ENCODE measurements around the gene FKBP6. TPM values are rescaled to one million over a fixed set of nuclear protein-coding genes. Genes with fewer than 3 reads are reported as not detected.
"Not testable (repeated sequence)": the region's sequence is repeated elsewhere in the genome, so short reads cannot be mapped to it uniquely, and the experiment has no call there.

Gene FKBP6
- total RNA-seq, 6 experiments from 2014 or later = not detected

DNA sequence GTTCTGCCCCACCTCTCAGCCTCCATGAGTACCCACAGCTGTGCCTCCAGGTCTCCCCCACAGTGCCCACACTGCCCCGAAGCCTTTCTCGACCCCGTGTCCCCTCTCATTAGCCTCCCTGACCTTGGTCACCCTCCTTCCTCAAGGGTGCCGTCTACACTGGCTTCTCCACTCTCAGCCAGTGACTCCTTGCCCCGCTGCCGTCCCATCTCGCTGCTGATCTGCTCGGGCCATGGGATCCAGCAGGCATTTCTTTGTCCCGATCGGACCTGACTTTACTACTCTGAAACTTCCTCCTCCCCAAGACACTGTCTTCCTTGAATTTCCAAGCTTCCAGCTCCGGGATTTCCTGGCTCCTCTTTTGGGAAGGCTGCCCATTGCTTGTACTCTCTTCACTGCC lies 31.3 kb downstream of the FKBP6 start:
- H3K4me3 ChIP-seq = no peak overlapping the region
- no peak for TF ChIP-seq POLR2A (IDR thresholded peaks at IDR 0.05)
- TF ChIP-seq, protein P1, sequence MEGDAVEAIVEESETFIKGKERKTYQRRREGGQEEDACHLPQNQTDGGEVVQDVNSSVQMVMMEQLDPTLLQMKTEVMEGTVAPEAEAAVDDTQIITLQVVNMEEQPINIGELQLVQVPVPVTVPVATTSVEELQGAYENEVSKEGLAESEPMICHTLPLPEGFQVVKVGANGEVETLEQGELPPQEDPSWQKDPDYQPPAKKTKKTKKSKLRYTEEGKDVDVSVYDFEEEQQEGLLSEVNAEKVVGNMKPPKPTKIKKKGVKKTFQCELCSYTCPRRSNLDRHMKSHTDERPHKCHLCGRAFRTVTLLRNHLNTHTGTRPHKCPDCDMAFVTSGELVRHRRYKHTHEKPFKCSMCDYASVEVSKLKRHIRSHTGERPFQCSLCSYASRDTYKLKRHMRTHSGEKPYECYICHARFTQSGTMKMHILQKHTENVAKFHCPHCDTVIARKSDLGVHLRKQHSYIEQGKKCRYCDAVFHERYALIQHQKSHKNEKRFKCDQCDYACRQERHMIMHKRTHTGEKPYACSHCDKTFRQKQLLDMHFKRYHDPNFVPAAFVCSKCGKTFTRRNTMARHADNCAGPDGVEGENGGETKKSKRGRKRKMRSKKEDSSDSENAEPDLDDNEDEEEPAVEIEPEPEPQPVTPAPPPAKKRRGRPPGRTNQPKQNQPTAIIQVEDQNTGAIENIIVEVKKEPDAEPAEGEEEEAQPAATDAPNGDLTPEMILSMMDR (IDR thresholded peaks at IDR 0.05) = no peak
- no peaks in the 10 kb centered on the region for H3K27me3 ChIP-seq
- WGBS (ENCODE audit: insufficient coverage, low coverage, low lambda C conversion rate, missing lambda C conversion rate) = 84% methylated on average over 11 of the region's 11 CpGs
- no peak overlapping the region for H3K27ac ChIP-seq
- ATAC-seq (no peak), DNase-seq (no peak)
- intact Hi-C loops (cut with DNase I) = no loop called here
- no peaks in the 10 kb centered on the region for H3K9me3 ChIP-seq
- peaks cover 0 to 4% (median 2%) of the 10 kb centered on the region in 4 donors for H3K4me1 ChIP-seq
- H3K36me3 ChIP-seq = no peaks in the 10 kb centered on the region

GRCh38 chr7:73359746-73360375 lies 31.9 kb downstream of the FKBP6 start:
- Histone ChIP-seq H3K9me3 (no peaks in the 10 kb centered on the region), H3K4me3 (no peak overlapping the region), H3K27ac (no peak overlapping the region), H3K36me3 (no peaks in the 10 kb centered on the region), H3K27me3 (no peaks in the 10 kb centered on the region), H3K4me1 (peaks cover 0 to 4% (median 2%) of the 10 kb centered on the region in 4 donors)
- intact Hi-C loops (cut with DNase I) = no loop called here
- ATAC-seq (no peak), DNase-seq (no peak)
- WGBS (ENCODE audit: insufficient coverage, low coverage, low lambda C conversion rate, missing lambda C conversion rate) = 95% methylated on average over 4 of the region's 13 CpGs
- TF ChIP-seq, protein P1 (IDR thresholded peaks at IDR 0.05) = no peak
- TF ChIP-seq POLR2A (IDR thresholded peaks at IDR 0.05) = no peak

- intact Hi-C loops (cut with DNase I); H3K27ac ChIP-seq; H3K4me3 ChIP-seq; ATAC-seq; DNase-seq; H3K4me1 ChIP-seq; H3K9me3 ChIP-seq; H3K36me3 ChIP-seq; H3K27me3 ChIP-seq: not testable (repeated sequence)
- 100% methylated on average over 1 of the region's 1 CpG for WGBS (ENCODE audit: insufficient coverage, low coverage, low lambda C conversion rate, missing lambda C conversion rate)
These were observed 32.6 kb downstream of the FKBP6 start for GRCh38 chr7:73360590-73360989.

GRCh38 chr7:73363225-73364005 lies 35.5 kb downstream of the FKBP6 start:
- WGBS (ENCODE audit: insufficient coverage, low coverage, low lambda C conversion rate, missing lambda C conversion rate) = 67% methylated on average over 1 of the region's 28 CpGs
- intact Hi-C loops (cut with DNase I) = no loop called here
- H3K9me3 ChIP-seq = no peaks in the 10 kb centered on the region
- H3K27ac ChIP-seq = no peak overlapping the region
- no peak overlapping the region for H3K4me3 ChIP-seq
- peaks cover 0 to 3% (median 1%) of the 10 kb centered on the region in 4 donors for H3K4me1 ChIP-seq
- ATAC-seq = no peak
- no peaks in the 10 kb centered on the region for H3K27me3 ChIP-seq
- TF ChIP-seq POLR2A (IDR thresholded peaks at IDR 0.05) = no peak
- TF ChIP-seq, protein P1 (IDR thresholded peaks at IDR 0.05) = no peak
- no peak for DNase-seq
- no peaks in the 10 kb centered on the region for H3K36me3 ChIP-seq

GRCh38 chr7:73364006-73364728 lies 36.2 kb downstream of the FKBP6 start:
- ATAC-seq (no peak), DNase-seq (no peak)
- Histone ChIP-seq H3K4me3 (no peak overlapping the region), H3K27me3 (no peaks in the 10 kb centered on the region), H3K4me1 (no peaks in the 10 kb centered on the region), H3K27ac (no peak overlapping the region), H3K36me3 (no peaks in the 10 kb centered on the region), H3K9me3 (no peaks in the 10 kb centered on the region)
- TF ChIP-seq, protein P1 (IDR thresholded peaks at IDR 0.05) = no peak
- TF ChIP-seq POLR2A (IDR thresholded peaks at IDR 0.05) = no peak
- WGBS (ENCODE audit: insufficient coverage, low coverage, low lambda C conversion rate, missing lambda C conversion rate) = 60% methylated on average over 3 of the region's 25 CpGs
- intact Hi-C loops (cut with DNase I) = no loop called here

All from right lobe of liver (tissue), 6 donors.